ENCODE measurements around the gene FBN2.

FBN2 gene

GRCh38 chr5:128413356-128413755, 124.7 kb downstream of the FBN2 start:
- H3K4me3 ChIP-seq (ENCODE audit: low read length), result no peak overlapping the region
- no peak for TF ChIP-seq CTCF (IDR thresholded peaks at IDR 0.05; ENCODE audit: insufficient read depth, low read depth, low read length, missing control alignments)
- DNase-seq (ENCODE audit: low read depth), result no peak

- DNase-seq (ENCODE audit: low read depth), result no peak
- H3K4me3 ChIP-seq (ENCODE audit: low read length), result no peak overlapping the region
- peak; percentile 7 for TF ChIP-seq CTCF (IDR thresholded peaks at IDR 0.05; ENCODE audit: insufficient read depth, low read depth, low read length, missing control alignments)
These were observed 125.7 kb downstream of the FBN2 start for GRCh38 chr5:128412145-128412930.

- H3K4me3 ChIP-seq (ENCODE audit: low read length), result no peak overlapping the region
- peak; percentile 51 for DNase-seq (ENCODE audit: low read depth)
- no peak for TF ChIP-seq CTCF (IDR thresholded peaks at IDR 0.05; ENCODE audit: insufficient read depth, low read depth, low read length, missing control alignments)
These were observed 128.8 kb downstream of the FBN2 start for GRCh38 chr5:128409166-128409800.

GRCh38 chr5:128408622-128409021, 129.4 kb downstream of the FBN2 start:
- TF ChIP-seq CTCF (IDR thresholded peaks at IDR 0.05; ENCODE audit: insufficient read depth, low read depth, low read length, missing control alignments), result no peak
- DNase-seq (ENCODE audit: low read depth), result no peak
- no peak overlapping the region for H3K4me3 ChIP-seq (ENCODE audit: low read length)

GRCh38 chr5:128407944-128408343, 130.1 kb downstream of the FBN2 start:
- DNase-seq (ENCODE audit: low read depth), result peak; percentile 8
- TF ChIP-seq CTCF (IDR thresholded peaks at IDR 0.05; ENCODE audit: insufficient read depth, low read depth, low read length, missing control alignments), result no peak
- H3K4me3 ChIP-seq (ENCODE audit: low read length), result no peak overlapping the region

GRCh38 chr5:128406803-128407202, 131.2 kb downstream of the FBN2 start:
- no peak overlapping the region for H3K4me3 ChIP-seq (ENCODE audit: low read length)
- TF ChIP-seq CTCF (IDR thresholded peaks at IDR 0.05; ENCODE audit: insufficient read depth, low read depth, low read length, missing control alignments), result no peak
- no peak for DNase-seq (ENCODE audit: low read depth)

Data from epithelial cell of esophagus (primary cell).